Measurements from ENCODE around the gene LDLRAD4.

The LDLRAD4 gene

GRCh38 chr18:13264091-13265007 lies 45.8 kb downstream of the LDLRAD4 start:
- no peaks in the 10 kb centered on the region for H3K36me3 ChIP-seq (ENCODE audit: control insufficient read depth, insufficient read depth, low read length)
- no peak for TF ChIP-seq CTCF (IDR thresholded peaks at IDR 0.05)
- H3K4me3 ChIP-seq (ENCODE audit: low read depth, low read length), result no peak overlapping the region
- no peak overlapping the region for H3K4me2 ChIP-seq (ENCODE audit: low read length)
- no peaks in the 10 kb centered on the region for H3K27me3 ChIP-seq (ENCODE audit: control insufficient read depth, insufficient read depth, low read length)
- H2AFZ ChIP-seq, result no peak overlapping the region
- no peak overlapping the region for H3K9ac ChIP-seq
- no peak overlapping the region for H3K27ac ChIP-seq
- H3K79me2 ChIP-seq, result peaks cover 16% of the 10 kb centered on the region
- H3K9me3 ChIP-seq (ENCODE audit: control insufficient read depth, low read length), result no peaks in the 10 kb centered on the region
- no peaks in the 10 kb centered on the region for H3K4me1 ChIP-seq

GRCh38 chr18:13265008-13265910 lies 46.7 kb downstream of the LDLRAD4 start:
- H3K9me3 ChIP-seq (ENCODE audit: control insufficient read depth, low read length), result no peaks in the 10 kb centered on the region
- no peak overlapping the region for H3K4me2 ChIP-seq (ENCODE audit: low read length)
- no peak overlapping the region for H2AFZ ChIP-seq
- no peaks in the 10 kb centered on the region for H3K27me3 ChIP-seq (ENCODE audit: control insufficient read depth, insufficient read depth, low read length)
- no peak for TF ChIP-seq CTCF (IDR thresholded peaks at IDR 0.05)
- H3K9ac ChIP-seq, result no peak overlapping the region
- H3K79me2 ChIP-seq, result peaks cover 19% of the 10 kb centered on the region
- no peak overlapping the region for H3K27ac ChIP-seq
- H3K4me3 ChIP-seq (ENCODE audit: low read depth, low read length), result no peak overlapping the region
- no peaks in the 10 kb centered on the region for H3K36me3 ChIP-seq (ENCODE audit: control insufficient read depth, insufficient read depth, low read length)
- H3K4me1 ChIP-seq, result no peaks in the 10 kb centered on the region

- Histone ChIP-seq H2AFZ (no peak overlapping the region), H3K36me3 (ENCODE audit: control insufficient read depth, insufficient read depth, low read length) (no peaks in the 10 kb centered on the region), H3K27me3 (ENCODE audit: control insufficient read depth, insufficient read depth, low read length) (no peaks in the 10 kb centered on the region), H3K4me1 (no peaks in the 10 kb centered on the region), H3K9ac (no peak overlapping the region), H3K4me2 (ENCODE audit: low read length) (no peak overlapping the region), H3K27ac (no peak overlapping the region), H3K79me2 (peaks cover 19% of the 10 kb centered on the region), H3K4me3 (ENCODE audit: low read depth, low read length) (no peak overlapping the region), H3K9me3 (ENCODE audit: control insufficient read depth, low read length) (no peaks in the 10 kb centered on the region)
- no peak for TF ChIP-seq CTCF (IDR thresholded peaks at IDR 0.05)
Measured at GRCh38 chr18:13265911-13266217, 47.3 kb downstream of the LDLRAD4 start.

- no peak overlapping the region for H3K4me3 ChIP-seq (ENCODE audit: low read depth, low read length)
- peaks cover 22% of the 10 kb centered on the region for H3K79me2 ChIP-seq
- no peak overlapping the region for H2AFZ ChIP-seq
- no peak for TF ChIP-seq CTCF (IDR thresholded peaks at IDR 0.05)
- no peak overlapping the region for H3K4me2 ChIP-seq (ENCODE audit: low read length)
- H3K9me3 ChIP-seq (ENCODE audit: control insufficient read depth, low read length), result no peaks in the 10 kb centered on the region
- H3K36me3 ChIP-seq (ENCODE audit: control insufficient read depth, insufficient read depth, low read length), result no peaks in the 10 kb centered on the region
- H3K27ac ChIP-seq, result no peak overlapping the region
- no peaks in the 10 kb centered on the region for H3K27me3 ChIP-seq (ENCODE audit: control insufficient read depth, insufficient read depth, low read length)
- H3K9ac ChIP-seq, result no peak overlapping the region
- no peaks in the 10 kb centered on the region for H3K4me1 ChIP-seq
Measured at GRCh38 chr18:13266218-13267100, 47.9 kb downstream of the LDLRAD4 start.
